ENCODE measurements around the gene S100A2. TPM values are rescaled to one million over a fixed set of nuclear protein-coding genes. Genes with fewer than 3 reads are reported as not detected.

The S100A2 gene
- total and polyA plus RNA-seq, 2 donors (not counting 1 experiment from before 2014, with no cell fraction given), result 0.19 TPM; not detected in 1

DNA sequence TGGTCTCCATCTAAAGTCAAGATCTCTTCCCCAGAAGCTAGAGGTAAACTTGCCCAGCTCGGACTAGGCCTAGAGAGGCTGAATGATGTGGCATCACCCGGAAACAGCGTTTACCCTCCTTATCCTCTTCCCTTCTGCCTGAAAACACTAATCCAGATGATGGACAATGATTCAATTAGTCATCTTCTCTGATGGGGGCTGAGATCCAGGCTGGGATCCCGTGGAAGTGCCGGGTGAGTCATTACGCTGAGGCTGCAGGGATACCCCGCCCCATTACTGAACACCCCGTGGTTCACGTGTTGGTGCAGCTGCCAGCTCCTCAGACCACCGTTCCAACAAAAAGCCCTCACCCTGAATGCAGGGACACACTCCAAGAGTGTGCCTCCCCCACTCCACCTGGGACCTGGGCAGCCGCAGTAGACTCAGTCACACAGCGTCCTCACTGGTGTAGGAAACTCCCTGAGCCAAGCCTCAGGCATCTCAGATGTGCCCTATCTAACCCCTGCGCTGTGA lies 31.9 kb downstream of the S100A2 start:
- Mint-ChIP-seq H3K4me3 (peak overlapping the region; percentile 41), H3K27me3 (no peaks in the 10 kb centered on the region), H3K9me3 (ENCODE audit: insufficient read depth) (no peaks in the 10 kb centered on the region), H3K4me1 (peaks cover 41% of the 10 kb centered on the region), H3K27ac (peak overlapping the region; percentile 50)
- POLR2A ChIA-PET, result interaction anchor here (1.6 to 1.8 kb wide), 2 partner anchors 32 to 64 kb away, joined by 5 read pairs; partner anchors contain the start of gene S100A2
- Histone ChIP-seq H3K79me2 (ENCODE audit: control insufficient read depth, insufficient read depth, low read length) (peaks cover 10% of the 10 kb centered on the region), H3K9ac (ENCODE audit: low read length) (no peak overlapping the region), H3K27ac (ENCODE audit: low read length in 2 of 2) (no peak overlapping the region), H3K36me3 (replicated peaks in 1 of 2; ENCODE audit: control extremely low read depth in 1 of 2, control insufficient read depth in 1 of 2, extremely low read depth in 1 of 2, insufficient read depth in 2 of 2, low read length in 1 of 2) (peaks cover 0 to 4% of the 10 kb centered on the region in 2 experiments), H3K27me3 (replicated peaks in 1 of 4; ENCODE audit: control extremely low read depth in 1 of 4, control insufficient read depth in 3 of 4, insufficient read depth in 4 of 4, low read length in 3 of 4) (no peaks in the 10 kb centered on the region), H4K20me1 (ENCODE audit: control insufficient read depth, insufficient read depth, low read length, poor library complexity, severe bottlenecking) (no peaks in the 10 kb centered on the region), H3K9me3 (ENCODE audit: control extremely low read depth in 1 of 3, control insufficient read depth in 2 of 3, insufficient read depth in 1 of 3, low read length in 2 of 3) (no peaks in the 10 kb centered on the region), H3K4me1 (ENCODE audit: control insufficient read depth in 2 of 2, insufficient read depth in 2 of 2, low read length in 2 of 2) (peaks cover 38 to 48% of the 10 kb centered on the region in 2 donors), H3K4me2 (replicated peaks; ENCODE audit: low read depth, low read length, poor library complexity, severe bottlenecking) (peak overlapping the region; percentile 51), H2AFZ (ENCODE audit: insufficient read depth, low read depth, low read length, poor library complexity, severe bottlenecking) (no peak overlapping the region), H3K4me3 (ENCODE audit: control extremely low read depth in 1 of 5, extremely low read depth in 1 of 5, insufficient read depth in 1 of 5, low read depth in 2 of 5, low read length in 4 of 5) (no peak overlapping the region)
- intact Hi-C loops (cut with micrococcal nuclease), result loop anchor here (1.0 to 10.0 kb wide), 4 partner anchors 35 to 141 kb away; partner anchors contain the start of genes CHTOP, ILF2 and NPR1
- no peak for TF ChIP-seq EZH2 (IDR thresholded peaks at IDR 0.05; ENCODE audit: borderline replicate concordance, insufficient read depth, low read depth, low read length, poor library complexity, severe bottlenecking)
- TF ChIP-seq, protein P1, sequence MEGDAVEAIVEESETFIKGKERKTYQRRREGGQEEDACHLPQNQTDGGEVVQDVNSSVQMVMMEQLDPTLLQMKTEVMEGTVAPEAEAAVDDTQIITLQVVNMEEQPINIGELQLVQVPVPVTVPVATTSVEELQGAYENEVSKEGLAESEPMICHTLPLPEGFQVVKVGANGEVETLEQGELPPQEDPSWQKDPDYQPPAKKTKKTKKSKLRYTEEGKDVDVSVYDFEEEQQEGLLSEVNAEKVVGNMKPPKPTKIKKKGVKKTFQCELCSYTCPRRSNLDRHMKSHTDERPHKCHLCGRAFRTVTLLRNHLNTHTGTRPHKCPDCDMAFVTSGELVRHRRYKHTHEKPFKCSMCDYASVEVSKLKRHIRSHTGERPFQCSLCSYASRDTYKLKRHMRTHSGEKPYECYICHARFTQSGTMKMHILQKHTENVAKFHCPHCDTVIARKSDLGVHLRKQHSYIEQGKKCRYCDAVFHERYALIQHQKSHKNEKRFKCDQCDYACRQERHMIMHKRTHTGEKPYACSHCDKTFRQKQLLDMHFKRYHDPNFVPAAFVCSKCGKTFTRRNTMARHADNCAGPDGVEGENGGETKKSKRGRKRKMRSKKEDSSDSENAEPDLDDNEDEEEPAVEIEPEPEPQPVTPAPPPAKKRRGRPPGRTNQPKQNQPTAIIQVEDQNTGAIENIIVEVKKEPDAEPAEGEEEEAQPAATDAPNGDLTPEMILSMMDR (IDR thresholded peaks at IDR 0.05), result no peak
- DNase-seq (no peak), ATAC-seq (ENCODE audit: low read depth) (no peak)
- 87% methylated on average over 10 of the region's 13 CpGs for WGBS (ENCODE audit: insufficient coverage)
- CTCF ChIA-PET, result interaction anchor here (0.7 to 10.9 kb wide), 16 partner anchors 7 to 144 kb away, joined by 3 to 189 read pairs (median 4); partner anchors contain the start of genes S100A2, S100A3, S100A4 and S100A5
